Measurements from ENCODE around the gene LTA4H. TPM values are rescaled to one million over a fixed set of nuclear protein-coding genes. Genes with fewer than 3 reads are reported as not detected.
A peak's percentile ranks its signal among the peaks of the same experiment; 100 is the strongest.
"Not testable (repeated sequence)": the region's sequence is repeated elsewhere in the genome, so short reads cannot be mapped to it uniquely, and the experiment has no call there.

Gene LTA4H
- total RNA-seq, 1 donor from 2014 or later: 83.5 TPM

DNA sequence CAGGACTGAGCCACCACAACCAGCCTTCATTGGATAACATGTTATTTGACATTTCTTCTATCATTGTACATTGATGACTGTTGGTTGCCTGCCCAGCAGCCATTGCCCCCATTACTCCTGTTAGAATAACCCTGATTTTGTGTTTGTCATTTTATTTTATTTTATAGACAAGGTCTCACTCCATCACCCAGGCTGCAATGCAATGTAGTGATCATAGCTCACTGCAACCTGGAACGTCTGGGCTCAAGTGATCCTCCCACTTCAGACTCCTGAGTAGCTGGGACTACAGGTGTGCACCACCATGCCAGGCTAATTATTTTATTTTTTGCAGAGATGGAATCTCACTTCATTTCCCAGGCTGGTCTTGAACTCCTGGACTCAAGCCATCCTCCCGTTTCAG is 33.2 kb upstream of the LTA4H start:
- TF ChIP-seq, protein P1, sequence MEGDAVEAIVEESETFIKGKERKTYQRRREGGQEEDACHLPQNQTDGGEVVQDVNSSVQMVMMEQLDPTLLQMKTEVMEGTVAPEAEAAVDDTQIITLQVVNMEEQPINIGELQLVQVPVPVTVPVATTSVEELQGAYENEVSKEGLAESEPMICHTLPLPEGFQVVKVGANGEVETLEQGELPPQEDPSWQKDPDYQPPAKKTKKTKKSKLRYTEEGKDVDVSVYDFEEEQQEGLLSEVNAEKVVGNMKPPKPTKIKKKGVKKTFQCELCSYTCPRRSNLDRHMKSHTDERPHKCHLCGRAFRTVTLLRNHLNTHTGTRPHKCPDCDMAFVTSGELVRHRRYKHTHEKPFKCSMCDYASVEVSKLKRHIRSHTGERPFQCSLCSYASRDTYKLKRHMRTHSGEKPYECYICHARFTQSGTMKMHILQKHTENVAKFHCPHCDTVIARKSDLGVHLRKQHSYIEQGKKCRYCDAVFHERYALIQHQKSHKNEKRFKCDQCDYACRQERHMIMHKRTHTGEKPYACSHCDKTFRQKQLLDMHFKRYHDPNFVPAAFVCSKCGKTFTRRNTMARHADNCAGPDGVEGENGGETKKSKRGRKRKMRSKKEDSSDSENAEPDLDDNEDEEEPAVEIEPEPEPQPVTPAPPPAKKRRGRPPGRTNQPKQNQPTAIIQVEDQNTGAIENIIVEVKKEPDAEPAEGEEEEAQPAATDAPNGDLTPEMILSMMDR (IDR thresholded peaks at IDR 0.05; ENCODE audit: insufficient read depth, low read length, severe bottlenecking): no peak
- Histone ChIP-seq H3K27me3 (ENCODE audit: control insufficient read depth, insufficient read depth, low read length) (no peaks in the 10 kb centered on the region), H3K4me3 (ENCODE audit: low read depth, low read length) (no peak overlapping the region), H3K36me3 (ENCODE audit: control insufficient read depth, insufficient read depth, low read length) (no peaks in the 10 kb centered on the region)
- FAIRE-seq (no peak), DNase-seq (ENCODE audit: low read depth) (no peak)

DNA sequence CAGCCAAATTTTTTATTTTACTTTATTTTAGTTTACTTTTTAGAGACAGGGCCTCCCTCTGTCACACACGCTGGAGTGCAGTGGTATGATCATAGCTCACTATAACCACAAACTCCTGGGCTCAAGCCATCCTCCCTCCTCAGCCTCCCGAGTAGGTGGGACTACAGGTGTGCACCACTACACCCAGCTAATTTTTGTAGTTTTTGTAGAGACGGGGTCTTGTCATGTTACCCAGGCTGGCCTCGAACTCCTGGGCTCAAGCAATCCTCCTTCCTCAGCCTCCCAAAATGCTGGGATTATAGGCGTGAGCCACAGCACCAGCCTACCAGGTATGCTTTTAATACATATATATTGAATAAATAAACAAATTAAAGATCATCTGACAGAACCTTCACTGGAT is 32.7 kb upstream of the LTA4H start:
- Histone ChIP-seq H3K4me3 (ENCODE audit: low read depth, low read length) (no peak overlapping the region), H3K36me3 (ENCODE audit: control insufficient read depth, insufficient read depth, low read length) (no peaks in the 10 kb centered on the region), H3K27me3 (ENCODE audit: control insufficient read depth, insufficient read depth, low read length) (no peaks in the 10 kb centered on the region)
- no peak for DNase-seq (ENCODE audit: low read depth)
- TF ChIP-seq, protein P1 (IDR thresholded peaks at IDR 0.05; ENCODE audit: insufficient read depth, low read length, severe bottlenecking): no peak
- no peak for FAIRE-seq

DNA sequence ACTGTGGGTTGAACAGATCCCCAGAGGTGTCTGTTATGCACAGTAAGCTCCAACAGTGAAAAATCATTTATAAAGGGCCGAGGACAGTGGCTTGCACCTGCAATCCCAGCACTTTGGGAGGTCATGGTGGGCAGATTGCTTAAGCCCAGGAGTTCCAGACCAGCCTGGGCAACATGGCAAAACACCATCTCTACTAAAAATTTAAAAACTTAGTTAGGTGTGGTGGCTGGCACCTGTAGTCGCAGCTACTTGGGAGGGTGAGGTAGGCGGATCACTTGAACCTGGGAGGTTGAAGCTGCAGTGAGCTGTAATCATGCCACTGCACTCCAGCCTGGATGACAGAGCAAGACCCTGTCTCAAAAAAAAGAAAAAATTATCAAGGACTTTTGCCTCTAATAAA is 30.4 kb upstream of the LTA4H start:
- H3K27me3 ChIP-seq (ENCODE audit: control insufficient read depth, insufficient read depth, low read length); H3K4me3 ChIP-seq (ENCODE audit: low read depth, low read length); H3K36me3 ChIP-seq (ENCODE audit: control insufficient read depth, insufficient read depth, low read length); FAIRE-seq; DNase-seq (ENCODE audit: low read depth): not testable (repeated sequence)

DNA sequence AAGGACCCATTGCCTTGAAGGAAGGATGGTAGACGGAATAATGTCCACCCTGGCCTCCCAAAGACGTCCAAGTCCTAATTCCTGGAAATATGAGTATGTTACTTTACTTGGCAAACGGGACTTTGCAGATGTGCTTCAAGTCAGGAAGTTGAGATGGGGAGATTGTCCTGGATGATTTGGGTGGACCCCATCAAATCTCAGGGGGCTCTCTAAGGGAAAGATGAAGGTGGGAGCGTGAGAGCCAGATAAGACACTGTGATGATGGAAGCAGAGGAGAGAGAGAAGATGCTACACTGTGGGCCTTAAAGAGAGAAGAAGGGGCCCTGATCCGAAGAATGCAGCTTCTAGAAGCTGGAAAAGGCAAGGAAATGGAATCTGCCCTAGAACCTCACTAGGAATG is 29.6 kb upstream of the LTA4H start:
- TF ChIP-seq, protein P1 (IDR thresholded peaks at IDR 0.05; ENCODE audit: insufficient read depth, low read length, severe bottlenecking): no peak
- Histone ChIP-seq H3K36me3 (ENCODE audit: control insufficient read depth, insufficient read depth, low read length) (no peaks in the 10 kb centered on the region), H3K27me3 (ENCODE audit: control insufficient read depth, insufficient read depth, low read length) (no peaks in the 10 kb centered on the region), H3K4me3 (ENCODE audit: low read depth, low read length) (no peak overlapping the region)
- FAIRE-seq: no peak
- DNase-seq (ENCODE audit: low read depth): no peak

DNA sequence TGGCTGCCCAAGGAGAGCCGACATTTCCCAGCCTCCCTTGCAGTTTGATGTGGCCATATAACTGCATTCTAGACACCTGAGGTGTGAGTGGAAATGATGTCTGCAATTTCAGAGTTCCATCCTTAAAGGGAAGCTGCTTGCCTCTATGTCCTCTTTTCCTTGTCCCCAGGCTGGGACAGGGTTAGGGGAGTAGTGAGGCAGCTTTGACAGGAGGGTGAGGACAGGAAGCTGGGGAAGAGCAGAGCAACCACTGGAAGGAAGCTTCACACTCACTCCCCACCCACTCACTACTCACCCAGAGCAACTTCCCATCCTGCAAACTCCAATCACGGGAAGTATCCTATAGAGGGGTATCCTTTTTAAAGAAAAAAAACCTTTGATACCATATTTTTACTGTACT is 28.9 kb upstream of the LTA4H start:
- DNase-seq (ENCODE audit: low read depth) (no peak), FAIRE-seq (no peak)
- Histone ChIP-seq H3K27me3 (ENCODE audit: control insufficient read depth, insufficient read depth, low read length) (no peaks in the 10 kb centered on the region), H3K4me3 (ENCODE audit: low read depth, low read length) (no peak overlapping the region), H3K36me3 (ENCODE audit: control insufficient read depth, insufficient read depth, low read length) (no peaks in the 10 kb centered on the region)
- TF ChIP-seq, protein P1 (IDR thresholded peaks at IDR 0.05; ENCODE audit: insufficient read depth, low read length, severe bottlenecking): no peak

DNA sequence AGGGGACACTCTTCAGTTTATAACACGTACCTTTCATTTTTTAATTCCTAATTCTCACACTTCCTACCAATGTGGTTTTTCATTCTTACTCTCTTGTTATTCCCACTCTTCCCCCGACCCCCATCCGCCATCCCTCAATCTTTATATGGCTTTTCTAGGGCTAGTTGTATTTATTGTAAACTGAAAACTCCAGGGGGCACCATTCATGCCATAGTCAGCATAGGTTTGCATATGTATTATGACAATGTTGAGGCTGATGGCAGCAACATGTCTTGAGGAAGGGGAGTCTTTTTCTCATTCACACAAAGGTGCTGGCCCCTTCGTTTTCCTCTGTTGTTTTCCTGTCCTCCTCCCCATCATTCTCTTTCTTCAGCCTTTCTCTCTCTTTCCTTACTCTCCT is 27.7 kb upstream of the LTA4H start:
- Histone ChIP-seq H3K27me3 (ENCODE audit: control insufficient read depth, insufficient read depth, low read length) (no peaks in the 10 kb centered on the region), H3K36me3 (ENCODE audit: control insufficient read depth, insufficient read depth, low read length) (no peaks in the 10 kb centered on the region), H3K4me3 (ENCODE audit: low read depth, low read length) (no peak overlapping the region)
- FAIRE-seq: no peak
- peak; percentile 35 for DNase-seq (ENCODE audit: low read depth)
- TF ChIP-seq, protein P1 (IDR thresholded peaks at IDR 0.05; ENCODE audit: insufficient read depth, low read length, severe bottlenecking): no peak

All from bronchial epithelial cell (primary cell).